Measurements from ENCODE around the gene UQCRH. TPM values are rescaled to one million over a fixed set of nuclear protein-coding genes. Genes with fewer than 3 reads are reported as not detected.
"Not testable (repeated sequence)": the region's sequence is repeated elsewhere in the genome, so short reads cannot be mapped to it uniquely, and the experiment has no call there.

Gene UQCRH
- total and polyA plus RNA-seq, 2 of the 8 experiments (the other 6 are each of a cell fraction or from before 2014, with no cell fraction given) = 626 to 1,112 TPM

GRCh38 chr1:46330381-46330780 is 26.9 kb downstream of the UQCRH start:
- H2AFZ ChIP-seq (ENCODE audit: low read length); H2BK20ac ChIP-seq (ENCODE audit: low read length); H3K23ac ChIP-seq (ENCODE audit: insufficient read length); H4K91ac ChIP-seq (replicated peaks; ENCODE audit: insufficient read length, low read length); H3K79me1 ChIP-seq (ENCODE audit: low read depth, low read length); H3K4ac ChIP-seq (replicated peaks; ENCODE audit: insufficient read length, low read depth, low read length); H3K14ac ChIP-seq (ENCODE audit: insufficient read length); H2BK5ac ChIP-seq (ENCODE audit: low read depth, low read length); FAIRE-seq; H2BK120ac ChIP-seq (replicated peaks; ENCODE audit: low read depth, low read length); H3K27me3 ChIP-seq (replicated peaks in 1 of 4; ENCODE audit: control insufficient read depth in 3 of 4, extremely low read depth in 1 of 4, insufficient read depth in 3 of 4, low read length in 3 of 4); H4K5ac ChIP-seq (ENCODE audit: insufficient read length, low read depth, low read length); H2BK15ac ChIP-seq (ENCODE audit: low read length); H2BK12ac ChIP-seq (ENCODE audit: low read depth, low read length); H3K18ac ChIP-seq (ENCODE audit: extremely low read depth, low read length); POLR2A ChIA-PET (ENCODE audit: partially characterized antibody); H3K79me2 ChIP-seq (ENCODE audit: control insufficient read depth in 1 of 2, insufficient read depth in 2 of 2, low read length in 2 of 2); H3K23me2 ChIP-seq (ENCODE audit: low read depth, low read length); H2AK5ac ChIP-seq (ENCODE audit: low read depth, low read length); H3K36me3 ChIP-seq (ENCODE audit: control insufficient read depth in 2 of 4, insufficient read depth in 4 of 4, low read length in 3 of 4); CTCF ChIA-PET (ENCODE audit: partially characterized antibody); H3K56ac ChIP-seq (replicated peaks; ENCODE audit: insufficient read length, low read depth, low read length); DNase-seq (ENCODE audit: low read depth in 1 of 2, low spot score in 2 of 2); H3K4me1 ChIP-seq (replicated peaks in 1 of 4; ENCODE audit: control insufficient read depth in 3 of 4, insufficient read depth in 4 of 4, low read length in 3 of 4); H4K20me1 ChIP-seq (replicated peaks in 1 of 2; ENCODE audit: control insufficient read depth in 1 of 2, insufficient read depth in 2 of 2, low read length in 2 of 2); H4K8ac ChIP-seq (ENCODE audit: extremely low read depth, insufficient read depth, low read length); H3K27ac ChIP-seq (ENCODE audit: low read depth, low read length); H3K9ac ChIP-seq (replicated peaks in 1 of 4; ENCODE audit: extremely low read depth in 1 of 4, low read depth in 3 of 4, low read length in 3 of 4); H3K4me3 ChIP-seq (ENCODE audit: extremely low read depth in 1 of 4, insufficient read depth in 2 of 4, low read depth in 3 of 4, low read length in 4 of 4); H3K9me3 ChIP-seq (ENCODE audit: insufficient read depth in 2 of 2, low read depth in 1 of 2, low read length in 1 of 2): not testable (repeated sequence)
- H3K4me2 ChIP-seq (ENCODE audit: insufficient read depth in 1 of 2, low read depth in 2 of 2, low read length in 2 of 2) = 0 out of 4 replicates have a peak overlapping the region, but pooled peaks of 1 of the 2 experiments have one; percentile 31
- WGBS, 2 experiments (ENCODE audit: extremely low coverage in 1 of 2, insufficient coverage in 1 of 2, insufficient read length in 1 of 2, insufficient replicate concordance in 2 of 2, low coverage in 1 of 2, low lambda C conversion rate in 2 of 2, missing lambda C conversion rate in 1 of 2) = 92% methylated on average over 2 of the region's 2 CpGs; no CpG with 5 or more reads in 1 of the 2 experiments
